Esophagus muscularis mucosa (tissue), 3 donors: ENCODE measurements around the gene SLCO1B1.

ENCODE experiments used
- EP300 ChIP-seq: sonication (generic); formaldehyde crosslinking; IDR thresholded peaks from one replicate; pipeline ENCODE4 v1.6.1; 2017; ENCODE audit warnings: antibody characterized with exemption
- TF ChIP-seq, protein P1 (sequence below), 3 experiments: fragments of 200-600 bp in 2 of 3; fragments of 450-650 bp in 1 of 3; sonication (generic) in 2 of 3; IDR thresholded peaks; one replicate each; pipeline ENCODE4 v1.5.1; 2017 to 2019; ENCODE audit warnings: antibody characterized with exemption in 3 of 3, mild to moderate bottlenecking in 2 of 3, moderate library complexity in 1 of 3

DNA sequence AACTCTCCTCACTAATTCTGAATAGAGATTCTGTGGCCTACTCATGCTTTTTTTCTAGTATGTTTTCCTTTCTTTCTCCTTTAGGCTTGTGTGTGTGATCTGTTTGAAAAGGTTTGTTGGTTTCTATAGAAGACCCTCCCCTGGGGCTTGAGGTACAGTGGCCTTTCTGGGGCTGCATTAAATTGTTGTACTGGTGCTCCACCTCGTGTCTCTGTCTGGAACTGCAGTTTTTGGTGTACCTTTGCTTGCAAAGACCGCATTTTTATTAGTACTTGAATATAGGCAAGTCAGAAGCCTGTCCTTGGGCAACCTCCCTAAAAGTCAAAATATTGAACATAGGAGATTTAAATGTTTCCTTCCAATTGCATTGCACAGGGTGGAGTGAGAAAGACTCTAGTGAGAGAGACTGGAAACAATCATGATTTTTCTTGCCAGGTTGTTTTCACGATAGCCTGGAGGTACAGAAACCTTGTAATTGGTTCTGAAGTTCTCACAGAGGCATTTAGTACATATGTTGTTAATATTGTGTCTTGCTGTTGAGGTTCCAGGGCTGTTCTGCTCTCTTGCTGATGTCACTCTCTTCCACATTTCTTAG, 39.0 kb downstream of the SLCO1B1 start:
- TF ChIP-seq, protein P1, sequence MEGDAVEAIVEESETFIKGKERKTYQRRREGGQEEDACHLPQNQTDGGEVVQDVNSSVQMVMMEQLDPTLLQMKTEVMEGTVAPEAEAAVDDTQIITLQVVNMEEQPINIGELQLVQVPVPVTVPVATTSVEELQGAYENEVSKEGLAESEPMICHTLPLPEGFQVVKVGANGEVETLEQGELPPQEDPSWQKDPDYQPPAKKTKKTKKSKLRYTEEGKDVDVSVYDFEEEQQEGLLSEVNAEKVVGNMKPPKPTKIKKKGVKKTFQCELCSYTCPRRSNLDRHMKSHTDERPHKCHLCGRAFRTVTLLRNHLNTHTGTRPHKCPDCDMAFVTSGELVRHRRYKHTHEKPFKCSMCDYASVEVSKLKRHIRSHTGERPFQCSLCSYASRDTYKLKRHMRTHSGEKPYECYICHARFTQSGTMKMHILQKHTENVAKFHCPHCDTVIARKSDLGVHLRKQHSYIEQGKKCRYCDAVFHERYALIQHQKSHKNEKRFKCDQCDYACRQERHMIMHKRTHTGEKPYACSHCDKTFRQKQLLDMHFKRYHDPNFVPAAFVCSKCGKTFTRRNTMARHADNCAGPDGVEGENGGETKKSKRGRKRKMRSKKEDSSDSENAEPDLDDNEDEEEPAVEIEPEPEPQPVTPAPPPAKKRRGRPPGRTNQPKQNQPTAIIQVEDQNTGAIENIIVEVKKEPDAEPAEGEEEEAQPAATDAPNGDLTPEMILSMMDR (IDR thresholded peaks at IDR 0.05): peak; percentile 44 to 62 (median 47)
- TF ChIP-seq EP300: no peak
